Glutamatergic neuron (in vitro differentiated cells): Measurements from ENCODE around the gene SUGCT. TPM values are rescaled to one million over a fixed set of nuclear protein-coding genes. Genes with fewer than 3 reads are reported as not detected.

Experiments
- DNase-seq: peaks from one replicate; pipeline ENCODE4 v3.0.0; 2022
- H3K27ac Mint-ChIP-seq: one replicate; pipeline ENCODE4 v1.8.0; 2020; ENCODE audit warnings: mild to moderate bottlenecking, mixed read lengths, inconsistent platforms; ENCODE audit not compliant: unreplicated experiment
- H3K27me3 Mint-ChIP-seq: one replicate; pipeline ENCODE4 v1.8.0; 2020; ENCODE audit warnings: mild to moderate bottlenecking, moderate library complexity, mixed read lengths, inconsistent platforms; ENCODE audit not compliant: unreplicated experiment
- H3K36me3 Mint-ChIP-seq: one replicate; pipeline ENCODE4 v1.8.0; 2020; ENCODE audit warnings: mild to moderate bottlenecking, mixed read lengths, inconsistent platforms; ENCODE audit not compliant: unreplicated experiment
- H3K4me1 Mint-ChIP-seq: one replicate; pipeline ENCODE4 v1.8.0; 2020; ENCODE audit warnings: mild to moderate bottlenecking, low read depth, mixed read lengths, inconsistent platforms; ENCODE audit not compliant: unreplicated experiment
- H3K4me3 Mint-ChIP-seq: one replicate; pipeline ENCODE4 v1.8.0; 2020; ENCODE audit warnings: mild to moderate bottlenecking, mixed read lengths, inconsistent platforms; ENCODE audit not compliant: unreplicated experiment
- H3K9me3 Mint-ChIP-seq: one replicate; pipeline ENCODE4 v1.8.0; 2020; ENCODE audit warnings: mild to moderate bottlenecking, moderate library complexity, mixed read lengths, inconsistent platforms; ENCODE audit not compliant: unreplicated experiment
- CTCF ChIP-seq: fragments of 200-600 bp; sonication (generic); IDR thresholded peaks from one replicate; pipeline ENCODE4 v1.5.0; 2021; ENCODE audit not compliant: partially characterized antibody, unreplicated experiment
- total RNA-seq: library from RNA; stranded (reverse); fragmentation: NEBNext Ultra II Directional; extraction: Animal tissue kit (Norgen Biotek cat#: 25700); gene quantifications from one replicate; pipeline ENCODE4 v1.2.1, GENCODE V29; 2021; ENCODE audit not compliant: unreplicated experiment

Gene SUGCT
- total RNA-seq, 1 donor from 2014 or later, result 1.2 TPM

GRCh38 chr7:40583667-40584444 is 449.1 kb downstream of the SUGCT start:
- Mint-ChIP-seq H3K27me3 (no peaks in the 10 kb centered on the region), H3K9me3 (no peaks in the 10 kb centered on the region), H3K36me3 (no peaks in the 10 kb centered on the region), H3K4me3 (no peak overlapping the region), H3K4me1 (no peaks in the 10 kb centered on the region), H3K27ac (no peak overlapping the region)
- no peak for DNase-seq
- TF ChIP-seq CTCF, result no peak

DNA sequence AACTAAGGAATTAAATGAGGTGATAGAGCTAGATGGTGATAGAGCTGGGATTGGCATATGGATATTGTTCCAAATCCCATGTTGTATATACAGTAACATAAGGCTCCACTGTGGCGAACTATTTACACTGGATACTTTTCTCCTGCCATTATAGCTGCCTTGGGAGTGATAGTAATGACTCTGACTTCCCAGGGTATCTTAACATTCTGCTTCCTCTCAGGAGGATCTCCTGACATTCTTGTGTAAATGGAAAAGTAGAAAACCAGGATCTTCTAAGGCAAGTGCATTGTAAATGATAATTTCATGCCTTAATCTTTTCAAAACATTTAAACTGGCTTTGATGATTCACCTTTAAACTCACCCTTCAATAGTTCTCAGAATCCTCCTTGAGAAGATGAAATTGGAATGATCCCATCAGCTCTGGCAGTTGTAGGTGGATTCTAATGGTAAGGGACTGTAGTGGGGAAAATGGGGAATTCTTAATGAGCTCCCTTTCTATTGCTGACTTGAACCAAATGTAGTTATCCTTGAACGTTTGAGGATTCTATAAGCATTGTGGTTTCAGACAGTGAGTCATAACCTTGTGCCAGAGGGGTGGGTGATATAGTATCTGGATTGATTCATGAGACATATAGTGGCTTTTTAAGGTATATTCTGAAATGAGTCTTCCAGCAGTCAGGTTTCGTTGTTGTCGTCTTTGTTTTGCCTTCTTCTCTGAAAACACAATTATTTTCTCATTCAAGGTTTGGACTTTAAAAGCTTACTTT is 450.0 kb downstream of the SUGCT start:
- no peak for DNase-seq
- H3K36me3 Mint-ChIP-seq, result no peaks in the 10 kb centered on the region
- no peaks in the 10 kb centered on the region for H3K9me3 Mint-ChIP-seq
- H3K27ac Mint-ChIP-seq, result no peak overlapping the region
- no peaks in the 10 kb centered on the region for H3K27me3 Mint-ChIP-seq
- H3K4me3 Mint-ChIP-seq, result no peak overlapping the region
- no peaks in the 10 kb centered on the region for H3K4me1 Mint-ChIP-seq
- TF ChIP-seq CTCF, result no peak

- TF ChIP-seq CTCF, result no peak
- H3K4me1 Mint-ChIP-seq, result no peaks in the 10 kb centered on the region
- H3K27me3 Mint-ChIP-seq, result no peaks in the 10 kb centered on the region
- H3K9me3 Mint-ChIP-seq, result no peaks in the 10 kb centered on the region
- DNase-seq, result no peak
- no peak overlapping the region for H3K4me3 Mint-ChIP-seq
- H3K27ac Mint-ChIP-seq, result no peak overlapping the region
- no peaks in the 10 kb centered on the region for H3K36me3 Mint-ChIP-seq
Observed at GRCh38 chr7:40586197-40586596, 451.4 kb downstream of the SUGCT start.

GRCh38 chr7:40587419-40587818 is 452.6 kb downstream of the SUGCT start:
- no peaks in the 10 kb centered on the region for H3K36me3 Mint-ChIP-seq
- no peaks in the 10 kb centered on the region for H3K9me3 Mint-ChIP-seq
- no peak for DNase-seq
- H3K27me3 Mint-ChIP-seq, result no peaks in the 10 kb centered on the region
- no peak for TF ChIP-seq CTCF
- H3K27ac Mint-ChIP-seq, result no peak overlapping the region
- H3K4me1 Mint-ChIP-seq, result no peaks in the 10 kb centered on the region
- no peak overlapping the region for H3K4me3 Mint-ChIP-seq

GRCh38 chr7:40595129-40595528 is 460.3 kb downstream of the SUGCT start:
- H3K9me3 Mint-ChIP-seq, result no peaks in the 10 kb centered on the region
- no peak for DNase-seq
- no peaks in the 10 kb centered on the region for H3K4me1 Mint-ChIP-seq
- H3K27ac Mint-ChIP-seq, result no peak overlapping the region
- no peaks in the 10 kb centered on the region for H3K36me3 Mint-ChIP-seq
- TF ChIP-seq CTCF, result no peak
- no peak overlapping the region for H3K4me3 Mint-ChIP-seq
- no peaks in the 10 kb centered on the region for H3K27me3 Mint-ChIP-seq
